LoVo (cell line): ENCODE measurements around the gene FAM90A26.
"Not testable (repeated sequence)": the region's sequence is repeated elsewhere in the genome, so short reads cannot be mapped to it uniquely, and the experiment has no call there.

Experiments used
- DNase-seq: peaks from one replicate; pipeline ENCODE4 v3.0.0-alpha.2; 2016; ENCODE audit warnings: low spot score

FAM90A26 gene, protein sequence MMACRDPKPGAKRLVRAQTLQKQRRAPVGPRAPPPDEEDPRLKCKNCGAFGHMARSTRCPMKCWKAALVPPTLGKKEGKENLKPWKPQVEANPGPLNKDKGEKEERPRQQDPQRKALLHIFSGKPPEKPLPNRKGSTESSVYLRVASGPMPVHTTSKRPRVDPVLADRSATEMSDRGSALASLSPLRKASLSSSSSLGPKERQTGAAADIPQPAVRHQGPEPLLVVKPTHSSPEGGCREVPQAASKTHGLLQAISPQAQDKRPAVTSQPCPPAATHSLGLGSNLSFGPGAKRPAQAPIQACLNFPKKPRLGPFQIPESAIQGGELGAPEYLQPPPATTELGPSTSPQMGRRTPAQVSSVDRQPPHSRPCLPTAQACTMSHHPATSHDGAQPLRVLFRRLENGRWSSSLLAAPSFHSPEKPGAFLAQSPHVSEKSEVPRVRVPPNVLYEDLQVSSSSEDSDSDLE

DNA sequence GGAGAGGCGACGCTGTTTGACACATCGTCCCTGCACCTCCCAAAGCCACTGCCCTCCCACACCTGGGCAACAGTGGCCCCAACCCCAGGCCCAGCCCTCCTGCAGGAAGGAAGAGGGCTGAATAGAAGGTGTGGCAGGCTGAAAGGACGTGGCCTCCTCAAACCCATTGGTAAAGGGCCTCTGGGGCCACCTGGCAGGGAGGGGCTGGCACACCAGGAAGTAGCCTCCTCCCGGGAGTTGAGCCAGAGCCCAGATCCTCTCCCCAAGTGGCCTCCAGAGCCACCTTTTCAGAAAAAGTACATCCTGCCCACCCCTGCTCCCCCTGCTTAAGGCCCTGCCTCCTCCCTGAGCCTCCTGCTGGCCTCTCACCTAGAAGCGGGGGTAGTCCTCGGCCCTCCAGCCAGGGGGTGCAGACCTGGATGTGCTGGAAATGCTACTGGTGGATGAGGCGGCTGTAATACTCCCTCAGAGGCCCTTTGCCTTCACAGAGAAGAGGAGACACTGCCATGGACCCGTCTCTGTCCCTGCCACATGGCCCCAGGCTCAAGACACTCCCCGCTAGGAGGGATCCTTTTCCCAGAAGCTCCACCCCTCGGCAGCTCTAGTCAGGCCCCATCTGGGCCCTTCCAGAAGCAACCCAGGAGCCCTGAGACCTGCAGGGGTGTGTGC, at the start of gene FAM90A26:
TSS of gene FAM90A26 (plus strand) at position 619 of the 669 bp plus-strand sequence. CDS start 2,764 bp downstream, outside the sequence.
- DNase-seq = not testable (repeated sequence)

GRCh38 chr4:9122711-9123110, 47.5 kb upstream of the FAM90A26 start:
- DNase-seq = not testable (repeated sequence)

DNA sequence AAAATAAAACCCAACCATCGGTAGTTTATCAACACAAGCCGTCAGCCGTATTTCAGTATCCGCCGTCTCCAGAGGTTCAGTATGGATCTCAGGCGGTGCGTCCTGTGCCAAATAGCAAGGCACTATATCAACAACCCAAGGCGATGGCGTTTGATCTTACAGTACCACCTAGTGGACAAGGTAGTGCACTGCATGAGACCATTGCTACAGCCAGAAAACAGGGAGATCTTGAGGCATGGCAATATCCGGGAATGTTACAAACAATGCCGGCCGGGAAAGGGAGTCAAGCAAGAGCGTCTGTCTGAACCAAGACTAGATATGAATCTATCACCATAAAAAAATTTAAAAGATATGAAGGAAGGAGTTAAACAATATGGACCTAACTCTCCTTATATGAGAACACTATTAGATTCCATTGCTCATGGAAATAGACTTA, 46.6 kb upstream of the FAM90A26 start:
- DNase-seq = peak; percentile 46

DNA sequence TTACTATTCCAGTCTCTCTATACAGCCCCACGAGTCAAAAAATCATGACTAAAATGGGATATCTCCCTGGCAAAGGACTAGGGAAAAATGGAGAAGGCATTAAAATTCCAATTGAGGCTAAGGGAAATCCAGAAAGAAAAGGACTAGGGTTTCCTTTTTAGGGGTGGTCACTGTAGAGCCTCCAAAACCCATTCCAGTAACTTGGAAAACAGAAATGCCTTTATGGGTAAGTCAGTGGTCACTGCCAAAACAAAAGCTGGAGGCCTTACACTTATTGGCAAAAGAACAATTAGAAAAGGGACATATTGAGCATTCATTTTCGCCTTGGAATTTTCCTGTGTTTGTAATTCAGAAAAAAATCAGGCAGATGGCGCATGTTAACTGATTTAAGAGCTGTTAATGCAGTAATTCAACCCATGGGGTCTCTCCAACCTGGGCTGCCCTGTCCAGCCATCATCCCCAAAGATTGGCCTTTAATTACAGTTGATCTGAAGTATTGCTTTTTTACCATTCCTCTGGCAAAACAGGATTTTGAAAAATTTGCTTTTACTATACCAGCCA, 44.5 kb upstream of the FAM90A26 start:
- not testable (repeated sequence) for DNase-seq

DNA sequence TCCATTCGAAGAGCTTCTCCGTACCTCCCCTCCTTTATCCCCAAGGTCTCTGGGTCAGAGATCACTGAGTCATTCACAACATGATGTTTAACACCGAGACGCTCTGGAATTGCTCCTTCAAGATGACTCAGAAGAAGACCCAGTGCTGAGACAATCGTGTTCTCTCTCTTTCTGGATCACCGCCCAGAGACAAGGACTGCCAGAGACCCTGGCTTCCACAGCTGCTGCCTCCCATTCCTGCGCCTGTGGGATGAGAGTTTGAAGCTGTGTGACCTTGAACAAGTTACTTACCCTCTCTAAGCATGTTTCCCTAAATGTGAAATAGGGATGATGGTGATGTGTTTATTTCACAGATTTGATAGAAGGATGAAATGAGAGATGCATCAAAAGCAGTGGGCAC, 38.8 kb upstream of the FAM90A26 start:
- DNase-seq = not testable (repeated sequence)

DNA sequence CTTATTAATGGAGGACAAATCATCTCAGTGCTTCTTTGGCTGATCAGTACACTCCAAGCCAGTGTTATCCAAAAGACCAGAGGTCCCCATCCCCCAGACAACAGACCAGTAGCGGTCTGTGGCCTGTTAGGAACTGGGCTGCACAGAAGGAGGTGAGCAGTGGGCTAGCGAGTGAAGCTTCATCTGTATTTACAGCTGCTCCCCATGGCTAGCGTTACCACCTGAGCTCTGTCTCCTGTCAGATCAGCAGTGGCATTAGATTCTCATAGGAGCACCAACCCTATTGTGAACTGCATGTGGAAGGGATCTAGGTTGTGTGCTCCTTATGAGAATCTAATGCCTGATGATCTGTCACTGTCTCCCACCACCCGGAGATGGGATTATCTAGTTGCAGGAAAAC, 37.4 kb upstream of the FAM90A26 start:
- DNase-seq = not testable (repeated sequence)

DNA sequence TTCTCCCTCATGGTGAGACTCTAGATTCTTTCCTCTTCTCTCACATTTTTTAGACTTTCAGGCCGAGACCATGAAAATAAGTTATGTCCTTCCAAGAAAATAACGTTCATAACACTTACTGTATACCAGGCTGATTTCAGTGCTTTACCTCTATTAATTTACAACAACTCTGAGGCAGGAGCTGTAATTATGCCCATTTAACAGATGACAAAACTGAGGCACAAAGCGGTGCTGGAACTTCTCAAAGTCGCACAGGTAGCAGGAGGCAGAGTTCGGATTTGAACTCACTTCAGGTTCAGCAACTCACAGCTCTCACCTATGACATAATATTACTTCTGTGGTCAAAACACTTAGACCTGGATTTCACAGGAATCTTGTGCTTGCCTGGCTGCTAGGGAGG, 36.2 kb upstream of the FAM90A26 start:
- not testable (repeated sequence) for DNase-seq

GRCh38 chr4:9134556-9134955, 35.7 kb upstream of the FAM90A26 start:
- DNase-seq = not testable (repeated sequence)

- DNase-seq = not testable (repeated sequence)
Measured at GRCh38 chr4:9141050-9141449, 29.2 kb upstream of the FAM90A26 start.

DNA sequence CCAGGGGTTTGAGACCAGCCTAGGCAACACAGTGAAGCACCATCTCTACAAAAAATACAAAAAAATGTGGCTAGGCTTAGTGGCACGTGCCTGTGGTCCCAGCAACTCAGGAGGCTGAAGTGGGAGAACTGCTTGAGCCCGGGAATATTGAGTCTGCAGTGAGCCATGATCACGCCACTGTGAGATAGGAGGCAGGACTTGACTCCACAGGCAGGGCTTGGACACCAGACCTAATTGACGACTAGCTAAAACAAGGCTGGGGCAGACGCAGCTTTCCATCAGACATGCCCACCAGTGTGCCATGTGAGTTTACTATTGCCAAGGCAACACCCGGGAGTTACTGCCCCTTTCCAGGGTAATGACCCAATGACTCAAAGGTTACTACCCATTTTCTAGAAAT, 27.4 kb upstream of the FAM90A26 start:
- not testable (repeated sequence) for DNase-seq

DNA sequence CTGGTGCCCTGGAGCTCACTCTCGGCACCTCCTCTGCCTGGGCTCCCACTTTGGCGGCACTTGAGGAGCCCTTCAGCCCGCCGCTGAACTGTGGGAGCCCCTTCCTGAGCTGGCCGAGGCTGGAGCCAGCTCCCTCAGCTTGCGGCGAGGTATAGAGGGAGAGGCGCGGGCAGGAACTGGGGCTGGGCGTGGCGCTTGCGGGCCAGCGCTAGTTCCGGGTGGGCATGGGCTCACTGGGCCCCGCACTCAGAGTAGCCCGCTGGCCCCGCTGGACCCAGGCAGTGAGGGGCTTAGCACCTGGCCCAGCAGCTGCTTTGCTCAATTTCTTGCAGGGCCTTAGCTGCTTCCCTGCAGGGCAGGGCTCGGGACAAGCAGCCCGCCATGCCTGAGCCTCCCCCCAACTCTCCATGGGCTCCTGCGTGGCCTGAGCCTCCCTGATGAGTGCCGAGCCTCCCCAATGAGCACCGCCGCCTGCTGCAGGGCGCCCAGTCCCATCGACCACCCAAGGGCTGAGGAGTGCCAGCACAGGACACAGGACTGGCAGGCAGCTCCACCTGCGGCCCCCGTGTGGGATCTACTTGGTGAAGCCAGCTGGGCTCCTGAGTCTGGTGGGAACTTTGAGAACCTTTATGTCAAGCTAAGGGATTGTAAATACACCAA, 26.7 kb upstream of the FAM90A26 start:
- DNase-seq = no peak

DNA sequence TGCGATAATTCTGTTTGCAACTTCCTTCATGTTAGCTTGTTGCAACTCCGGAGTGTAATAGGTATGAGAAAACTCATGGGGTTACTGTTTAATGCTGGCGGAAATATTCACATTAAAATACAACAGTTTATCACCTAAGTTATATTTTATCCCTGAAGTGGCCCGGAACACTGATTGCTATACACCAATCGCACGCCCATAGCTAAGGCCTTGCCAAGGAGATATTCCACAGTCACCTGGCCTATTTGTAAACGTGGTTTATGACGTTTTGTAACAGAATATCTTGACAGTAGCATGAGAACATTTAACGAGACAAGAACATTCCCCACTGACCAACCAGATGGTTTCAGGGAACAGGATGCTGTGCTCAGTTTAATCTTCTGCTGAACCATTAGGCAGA, 23.2 kb upstream of the FAM90A26 start:
- DNase-seq = no peak

DNA sequence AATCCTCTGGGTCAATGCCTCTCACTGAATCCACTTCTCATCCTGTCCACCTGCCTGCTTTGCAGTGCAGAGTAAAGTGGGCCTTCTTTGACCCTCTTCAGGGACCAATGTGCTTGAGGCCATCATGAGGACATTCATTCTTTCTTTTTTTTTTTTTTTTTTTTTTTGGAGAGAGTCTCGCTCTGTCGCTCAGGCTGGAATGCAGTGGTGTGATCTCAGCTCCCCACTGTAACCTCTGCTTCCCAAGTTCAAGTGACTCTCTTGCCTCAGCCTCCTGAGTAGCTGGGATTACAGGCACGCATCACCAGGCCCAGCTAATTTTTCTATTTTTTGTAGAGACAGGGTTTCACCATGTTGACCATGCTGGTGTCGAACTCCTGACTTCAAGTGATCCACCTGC, 22.8 kb upstream of the FAM90A26 start:
- DNase-seq = not testable (repeated sequence)

DNA sequence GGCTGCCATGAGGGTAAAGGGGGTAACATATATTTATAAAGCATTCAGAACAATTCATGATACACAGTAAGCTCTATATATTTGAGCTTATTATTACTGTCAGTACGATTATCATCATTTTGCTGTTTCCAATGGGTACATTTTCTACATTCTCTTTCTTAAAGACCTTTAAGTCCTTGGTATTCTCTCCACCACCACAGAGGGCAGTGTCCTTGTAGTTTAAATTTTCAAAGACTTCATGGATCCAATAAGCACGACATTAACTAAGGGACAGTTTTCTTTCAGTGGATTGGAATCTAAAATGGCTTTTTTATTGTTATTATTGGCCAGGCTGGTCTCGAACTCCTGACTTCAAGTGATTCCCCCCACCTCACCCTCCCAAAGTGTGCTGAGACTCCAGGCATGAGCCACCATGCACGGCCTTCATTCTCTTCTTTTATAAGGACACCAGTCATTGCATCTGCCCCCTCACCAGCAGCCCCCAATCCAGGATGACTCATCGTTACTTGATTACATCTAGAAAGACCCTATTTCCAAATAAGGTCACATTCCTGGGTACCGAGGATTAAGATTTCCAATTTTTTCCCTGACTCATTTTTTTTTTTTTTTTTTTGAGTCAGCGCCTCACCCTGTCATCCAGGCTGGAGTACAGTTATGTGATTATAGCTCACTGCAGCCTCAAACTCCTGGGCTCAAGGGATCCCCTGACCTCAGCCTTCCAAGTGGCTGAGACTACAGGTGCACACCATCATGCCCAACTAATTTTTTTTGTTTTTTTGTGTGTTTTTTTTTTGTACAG, 21.4 kb upstream of the FAM90A26 start:
- not testable (repeated sequence) for DNase-seq

DNA sequence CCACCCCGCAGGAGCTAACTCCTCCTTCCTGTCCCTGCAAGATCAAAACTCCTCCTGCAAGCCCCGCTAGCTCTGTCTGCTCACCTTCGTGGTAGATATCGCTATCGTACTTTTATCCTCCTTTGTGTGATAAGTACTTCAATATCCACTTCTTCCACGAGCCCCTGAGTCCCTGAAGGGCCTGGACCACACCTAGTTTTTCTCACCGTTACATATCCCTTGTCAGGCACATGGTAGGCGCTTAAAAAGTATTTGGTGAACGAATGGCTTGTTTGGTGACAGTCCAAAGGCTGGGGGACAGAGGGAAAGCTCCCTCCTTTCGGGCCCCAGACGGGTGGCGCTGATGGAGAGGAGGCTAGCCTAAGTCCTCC, 18.4 kb upstream of the FAM90A26 start:
- DNase-seq = not testable (repeated sequence)

- DNase-seq = peak; percentile 92
Measured at GRCh38 chr4:9152180-9153007, 17.8 kb upstream of the FAM90A26 start.

DNA sequence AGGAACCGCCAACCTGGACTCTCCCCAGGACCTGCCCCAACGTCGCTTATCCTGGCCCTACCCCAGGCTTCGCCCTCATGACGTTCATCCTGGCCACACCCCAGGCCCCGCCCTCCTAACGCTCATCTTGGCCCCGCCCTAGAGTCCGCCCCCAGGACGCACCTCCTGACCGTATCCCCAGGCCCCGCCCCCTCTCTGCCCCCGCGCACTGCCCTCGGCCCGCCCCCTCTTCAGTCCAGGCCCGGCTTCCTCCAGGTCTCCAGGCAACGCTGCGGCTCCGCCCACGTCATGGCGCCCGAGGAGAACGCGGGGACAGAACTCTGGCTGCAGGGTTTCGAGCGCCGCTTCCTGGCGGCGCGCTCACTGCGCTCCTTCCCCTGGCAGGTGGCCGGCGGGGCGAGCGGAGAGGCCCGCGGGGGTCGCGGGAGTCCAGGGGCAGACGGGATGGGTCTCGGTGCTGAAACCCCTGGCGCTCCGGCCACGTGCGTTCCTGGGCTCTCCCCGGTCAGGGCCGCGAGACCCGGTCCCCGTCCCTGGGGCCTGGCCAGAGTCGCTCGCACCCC, 17.1 kb upstream of the FAM90A26 start:
- peak; percentile 96 for DNase-seq

GRCh38 chr4:9153571-9154157, 16.5 kb upstream of the FAM90A26 start:
- peak; percentile 12 for DNase-seq

GRCh38 chr4:9155101-9155886, 14.9 kb upstream of the FAM90A26 start:
- not testable (repeated sequence) for DNase-seq
